ENCODE measurements around the gene LRRC47.

The LRRC47 gene

GRCh38 chr1:3753656-3754454 lies 42.4 kb downstream of the LRRC47 start:
- H3K4me1 ChIP-seq (ENCODE audit: insufficient read depth, low read length, severe bottlenecking), result no peaks in the 10 kb centered on the region
- H3K9me3 ChIP-seq (ENCODE audit: low read length), result no peaks in the 10 kb centered on the region
- H3K9ac ChIP-seq (ENCODE audit: low read length), result no peak overlapping the region
- H3K4me3 ChIP-seq (ENCODE audit: low read depth, low read length, poor library complexity, severe bottlenecking), result no peak overlapping the region
- H3K36me3 ChIP-seq (ENCODE audit: insufficient read depth, low read length), result no peaks in the 10 kb centered on the region
- TF ChIP-seq, protein P1, sequence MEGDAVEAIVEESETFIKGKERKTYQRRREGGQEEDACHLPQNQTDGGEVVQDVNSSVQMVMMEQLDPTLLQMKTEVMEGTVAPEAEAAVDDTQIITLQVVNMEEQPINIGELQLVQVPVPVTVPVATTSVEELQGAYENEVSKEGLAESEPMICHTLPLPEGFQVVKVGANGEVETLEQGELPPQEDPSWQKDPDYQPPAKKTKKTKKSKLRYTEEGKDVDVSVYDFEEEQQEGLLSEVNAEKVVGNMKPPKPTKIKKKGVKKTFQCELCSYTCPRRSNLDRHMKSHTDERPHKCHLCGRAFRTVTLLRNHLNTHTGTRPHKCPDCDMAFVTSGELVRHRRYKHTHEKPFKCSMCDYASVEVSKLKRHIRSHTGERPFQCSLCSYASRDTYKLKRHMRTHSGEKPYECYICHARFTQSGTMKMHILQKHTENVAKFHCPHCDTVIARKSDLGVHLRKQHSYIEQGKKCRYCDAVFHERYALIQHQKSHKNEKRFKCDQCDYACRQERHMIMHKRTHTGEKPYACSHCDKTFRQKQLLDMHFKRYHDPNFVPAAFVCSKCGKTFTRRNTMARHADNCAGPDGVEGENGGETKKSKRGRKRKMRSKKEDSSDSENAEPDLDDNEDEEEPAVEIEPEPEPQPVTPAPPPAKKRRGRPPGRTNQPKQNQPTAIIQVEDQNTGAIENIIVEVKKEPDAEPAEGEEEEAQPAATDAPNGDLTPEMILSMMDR (IDR thresholded peaks at IDR 0.05; ENCODE audit: low read length), result no peak
- TF ChIP-seq EZH2 (IDR thresholded peaks at IDR 0.05; ENCODE audit: borderline replicate concordance, low read length), result no peak
- no peaks in the 10 kb centered on the region for H3F3A ChIP-seq (ENCODE audit: insufficient read depth, low read length)
- no peaks in the 10 kb centered on the region for H3K79me2 ChIP-seq (ENCODE audit: insufficient read depth, low read length)
- H3K27ac ChIP-seq (ENCODE audit: low read depth, low read length, poor library complexity, severe bottlenecking), result no peak overlapping the region
- no peaks in the 10 kb centered on the region for H3K9me2 ChIP-seq (ENCODE audit: low read depth, low read length)
- no peaks in the 10 kb centered on the region for H4K20me1 ChIP-seq (ENCODE audit: insufficient read depth, low read length)
- peaks cover 3% of the 10 kb centered on the region; the same call in 1 of the 2 replicates for H3K27me3 ChIP-seq (ENCODE audit: insufficient read depth, low read length)
- no peak overlapping the region for H3K4me2 ChIP-seq (ENCODE audit: low read length)
- no peak overlapping the region for H2AFZ ChIP-seq (ENCODE audit: low read length)

DNA sequence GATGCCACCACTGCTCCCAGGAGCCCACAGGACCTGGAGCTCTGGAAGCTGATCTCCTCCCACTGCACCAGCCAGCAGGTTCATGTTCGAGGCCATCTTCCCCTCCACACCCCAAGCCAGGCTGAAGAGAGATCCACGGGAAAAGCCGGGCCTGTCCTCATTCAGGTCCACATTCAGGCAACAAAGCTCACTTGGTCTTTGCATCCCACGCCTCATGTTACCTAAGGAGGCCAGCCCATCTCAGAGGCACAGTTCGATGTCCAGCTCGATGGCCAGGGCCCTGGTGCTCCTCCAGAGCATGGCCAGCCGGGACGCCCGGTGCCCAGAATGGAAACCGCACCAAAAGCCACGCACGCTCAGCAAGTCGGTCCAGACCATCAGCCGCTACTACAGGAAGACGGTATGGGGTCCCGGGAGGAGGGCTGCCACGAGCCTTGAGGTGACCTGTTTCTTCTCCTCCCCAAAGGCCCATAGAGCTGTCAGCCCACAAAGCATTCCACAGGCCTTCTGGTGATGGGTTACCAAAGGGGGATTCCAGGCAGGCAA lies 43.8 kb downstream of the LRRC47 start, which contains the start of gene CCDC27:
CCDC27 (plus strand) TSS at position 51 of the 546 bp plus-strand sequence; CDS start at position 83, 32 bp downstream.
- H3K27ac ChIP-seq (ENCODE audit: low read depth, low read length, poor library complexity, severe bottlenecking), result no peak within 1 kb of the TSS
- no peak for TF ChIP-seq EZH2 (IDR thresholded peaks at IDR 0.05; ENCODE audit: borderline replicate concordance, low read length)
- TF ChIP-seq, protein P1 (IDR thresholded peaks at IDR 0.05; ENCODE audit: low read length), result no peak
- H3K36me3 ChIP-seq (ENCODE audit: insufficient read depth, low read length), result no peaks in the 10 kb centered on the region
- H3K4me3 ChIP-seq (ENCODE audit: low read depth, low read length, poor library complexity, severe bottlenecking), result no peak within 1 kb of the TSS
- H3K4me1 ChIP-seq (ENCODE audit: insufficient read depth, low read length, severe bottlenecking), result peaks cover 6% of the 10 kb centered on the region
- H3F3A ChIP-seq (ENCODE audit: insufficient read depth, low read length), result no peaks in the 10 kb centered on the region
- H3K4me2 ChIP-seq (ENCODE audit: low read length), result no peak within 1 kb of the TSS
- H3K9me2 ChIP-seq (ENCODE audit: low read depth, low read length), result no peaks in the 10 kb centered on the region
- no peaks in the 10 kb centered on the region for H3K79me2 ChIP-seq (ENCODE audit: insufficient read depth, low read length)
- H3K9ac ChIP-seq (ENCODE audit: low read length), result no peak within 1 kb of the TSS
- H4K20me1 ChIP-seq (ENCODE audit: insufficient read depth, low read length), result no peaks in the 10 kb centered on the region
- H3K9me3 ChIP-seq (ENCODE audit: low read length), result no peaks in the 10 kb centered on the region
- peaks cover 3% of the 10 kb centered on the region; the same call in 1 of the 2 replicates for H3K27me3 ChIP-seq (ENCODE audit: insufficient read depth, low read length)
- H2AFZ ChIP-seq (ENCODE audit: low read length), result no peak within 1 kb of the TSS

DNA sequence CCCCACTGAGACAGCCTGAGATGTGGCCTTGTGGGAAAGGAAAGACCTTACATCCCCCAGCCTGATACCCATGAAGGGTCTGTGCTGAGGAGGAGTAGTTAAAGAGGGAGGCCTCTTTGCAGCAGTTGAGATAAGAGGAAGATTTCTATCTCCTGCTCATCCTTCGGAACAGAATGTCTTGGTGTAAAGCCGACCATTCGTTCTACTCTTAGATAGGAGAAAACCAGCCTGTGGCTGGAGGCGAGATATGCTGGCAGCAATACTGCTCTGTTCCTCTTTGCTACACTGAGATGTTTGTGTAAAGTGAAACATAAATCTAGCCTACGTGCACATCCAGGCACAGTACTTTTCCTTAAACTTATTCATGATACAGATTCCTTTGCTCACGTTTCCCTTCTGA lies 45.6 kb downstream of the LRRC47 start:
- no peak overlapping the region for H3K27ac ChIP-seq (ENCODE audit: low read depth, low read length, poor library complexity, severe bottlenecking)
- no peak overlapping the region for H2AFZ ChIP-seq (ENCODE audit: low read length)
- H3K9ac ChIP-seq (ENCODE audit: low read length), result no peak overlapping the region
- peaks cover 19% of the 10 kb centered on the region for H3K4me1 ChIP-seq (ENCODE audit: insufficient read depth, low read length, severe bottlenecking)
- TF ChIP-seq EZH2 (IDR thresholded peaks at IDR 0.05; ENCODE audit: borderline replicate concordance, low read length), result no peak
- TF ChIP-seq, protein P1 (IDR thresholded peaks at IDR 0.05; ENCODE audit: low read length), result no peak
- no peaks in the 10 kb centered on the region for H3K36me3 ChIP-seq (ENCODE audit: insufficient read depth, low read length)
- H3K27me3 ChIP-seq (ENCODE audit: insufficient read depth, low read length), result no peaks in the 10 kb centered on the region; the same call in 1 of the 2 replicates
- no peaks in the 10 kb centered on the region for H3K79me2 ChIP-seq (ENCODE audit: insufficient read depth, low read length)
- no peaks in the 10 kb centered on the region for H3F3A ChIP-seq (ENCODE audit: insufficient read depth, low read length)
- no peak overlapping the region for H3K4me3 ChIP-seq (ENCODE audit: low read depth, low read length, poor library complexity, severe bottlenecking)
- no peaks in the 10 kb centered on the region for H3K9me2 ChIP-seq (ENCODE audit: low read depth, low read length)
- no peak overlapping the region for H3K4me2 ChIP-seq (ENCODE audit: low read length)
- H3K9me3 ChIP-seq (ENCODE audit: low read length), result no peaks in the 10 kb centered on the region
- no peaks in the 10 kb centered on the region for H4K20me1 ChIP-seq (ENCODE audit: insufficient read depth, low read length)

Data from OCI-LY1 (cell line).